ENCODE data around the gene NPC2.
"Not testable (repeated sequence)": the region's sequence is repeated elsewhere in the genome, so short reads cannot be mapped to it uniquely, and the experiment has no call there.

Gene NPC2

GRCh38 chr14:74459976-74460375 is 33.1 kb downstream of the NPC2 start:
- TF ChIP-seq, protein P1, sequence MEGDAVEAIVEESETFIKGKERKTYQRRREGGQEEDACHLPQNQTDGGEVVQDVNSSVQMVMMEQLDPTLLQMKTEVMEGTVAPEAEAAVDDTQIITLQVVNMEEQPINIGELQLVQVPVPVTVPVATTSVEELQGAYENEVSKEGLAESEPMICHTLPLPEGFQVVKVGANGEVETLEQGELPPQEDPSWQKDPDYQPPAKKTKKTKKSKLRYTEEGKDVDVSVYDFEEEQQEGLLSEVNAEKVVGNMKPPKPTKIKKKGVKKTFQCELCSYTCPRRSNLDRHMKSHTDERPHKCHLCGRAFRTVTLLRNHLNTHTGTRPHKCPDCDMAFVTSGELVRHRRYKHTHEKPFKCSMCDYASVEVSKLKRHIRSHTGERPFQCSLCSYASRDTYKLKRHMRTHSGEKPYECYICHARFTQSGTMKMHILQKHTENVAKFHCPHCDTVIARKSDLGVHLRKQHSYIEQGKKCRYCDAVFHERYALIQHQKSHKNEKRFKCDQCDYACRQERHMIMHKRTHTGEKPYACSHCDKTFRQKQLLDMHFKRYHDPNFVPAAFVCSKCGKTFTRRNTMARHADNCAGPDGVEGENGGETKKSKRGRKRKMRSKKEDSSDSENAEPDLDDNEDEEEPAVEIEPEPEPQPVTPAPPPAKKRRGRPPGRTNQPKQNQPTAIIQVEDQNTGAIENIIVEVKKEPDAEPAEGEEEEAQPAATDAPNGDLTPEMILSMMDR (conservative IDR thresholded peaks at IDR 0.05; ENCODE audit: low read length), result no peak
- DNase-seq (ENCODE audit: low read depth), result no peak
- H3K4me3 ChIP-seq (ENCODE audit: low read length), result no peak overlapping the region

GRCh38 chr14:74459289-74459946 is 33.7 kb downstream of the NPC2 start:
- TF ChIP-seq, protein P1 (conservative IDR thresholded peaks at IDR 0.05; ENCODE audit: low read length), result peak; percentile 76
- DNase-seq (ENCODE audit: low read depth), result peak; percentile 69
- H3K4me3 ChIP-seq (ENCODE audit: low read length), result no peak overlapping the region

DNA sequence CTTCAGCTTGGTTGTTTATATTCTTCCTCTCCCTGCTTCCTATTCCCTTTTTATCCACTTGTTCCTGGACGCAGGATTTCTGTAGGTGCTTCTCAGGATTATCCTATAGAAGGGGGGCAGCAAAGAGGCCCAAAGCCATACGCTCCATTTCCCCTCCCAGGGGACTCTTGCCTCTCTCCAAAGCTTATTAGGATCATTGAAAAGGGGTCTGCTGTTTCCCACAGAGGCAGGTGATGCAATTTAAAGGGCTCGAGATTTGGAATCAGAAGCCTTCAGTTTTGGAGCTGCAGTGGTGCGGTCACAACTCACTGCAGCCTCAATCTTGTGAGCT is 35.6 kb downstream of the NPC2 start:
- TF ChIP-seq, protein P1 (conservative IDR thresholded peaks at IDR 0.05; ENCODE audit: low read length), result no peak
- H3K4me3 ChIP-seq (ENCODE audit: low read length), result no peak overlapping the region
- DNase-seq (ENCODE audit: low read depth), result no peak

- TF ChIP-seq, protein P1 (conservative IDR thresholded peaks at IDR 0.05; ENCODE audit: low read length), result no peak
- H3K4me3 ChIP-seq (ENCODE audit: low read length), result no peak overlapping the region
- DNase-seq (ENCODE audit: low read depth), result no peak
These were observed 36.2 kb downstream of the NPC2 start for GRCh38 chr14:74456684-74457564.

DNA sequence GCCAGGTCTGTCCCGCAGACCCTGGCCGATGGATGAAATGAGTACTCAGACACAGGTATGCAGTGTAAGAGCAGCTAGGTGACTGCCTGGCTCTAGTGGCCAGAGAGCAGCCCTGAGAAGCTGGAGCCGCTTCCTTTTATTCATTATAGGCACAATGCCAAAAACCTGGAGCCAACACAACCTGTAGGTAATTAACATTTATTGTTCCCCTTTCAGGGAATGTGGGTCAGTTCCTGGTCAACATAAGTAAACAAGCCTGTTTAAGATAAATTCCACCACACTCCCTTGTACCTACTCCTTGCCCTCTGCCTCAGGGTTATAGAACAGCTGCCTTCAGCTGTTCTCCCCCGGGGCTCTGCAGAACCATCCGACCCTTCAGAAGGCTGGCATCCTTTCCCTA is 38.7 kb downstream of the NPC2 start:
- not testable (repeated sequence) for DNase-seq (ENCODE audit: low read depth); H3K4me3 ChIP-seq (ENCODE audit: low read length)

- DNase-seq (ENCODE audit: low read depth), result no peak
- TF ChIP-seq, protein P1 (conservative IDR thresholded peaks at IDR 0.05; ENCODE audit: low read length), result no peak
- H3K4me3 ChIP-seq (ENCODE audit: low read length), result no peak overlapping the region
These were observed 48.2 kb downstream of the NPC2 start for GRCh38 chr14:74444866-74445265.

- no peak for DNase-seq (ENCODE audit: low read depth)
- TF ChIP-seq, protein P1 (conservative IDR thresholded peaks at IDR 0.05; ENCODE audit: low read length), result no peak
- H3K4me3 ChIP-seq (ENCODE audit: low read length), result no peak overlapping the region
These were observed 50.3 kb downstream of the NPC2 start for GRCh38 chr14:74442757-74443156.
